Regular cardiac myocyte (primary cell): ENCODE results near the gene GFRA4. TPM values are rescaled to one million over a fixed set of nuclear protein-coding genes. Genes with fewer than 3 reads are reported as not detected.

ENCODE experiments used
- total RNA-seq: library from RNA; depleted of rRNA; stranded (reverse); fragments of >200 nt; gene quantifications from 2 replicates; pipeline ENCODE4 v1.2.3, GENCODE V29; 2014

Gene GFRA4, protein sequence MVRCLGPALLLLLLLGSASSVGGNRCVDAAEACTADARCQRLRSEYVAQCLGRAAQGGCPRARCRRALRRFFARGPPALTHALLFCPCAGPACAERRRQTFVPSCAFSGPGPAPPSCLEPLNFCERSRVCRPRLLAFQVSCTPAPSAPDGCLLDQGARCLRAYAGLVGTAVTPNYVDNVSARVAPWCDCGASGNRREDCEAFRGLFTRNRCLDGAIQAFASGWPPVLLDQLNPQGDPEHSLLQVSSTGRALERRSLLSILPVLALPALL
- not detected in 2 replicates for total RNA-seq

GRCh38 chr20:3663031-3663701, at the start of gene GFRA4:
Gene GFRA4, minus strand, starts transcription at chr20:3663399. Its CDS starts 0 bp downstream, at chr20:3663399.

GRCh38 chr20:3712279-3712873, 49.2 kb upstream of the GFRA4 start, which contains the start of gene SIGLEC1:
Gene SIGLEC1, minus strand, starts transcription at chr20:3712600. Its CDS starts 5,472 bp downstream, at chr20:3707128.

DNA sequence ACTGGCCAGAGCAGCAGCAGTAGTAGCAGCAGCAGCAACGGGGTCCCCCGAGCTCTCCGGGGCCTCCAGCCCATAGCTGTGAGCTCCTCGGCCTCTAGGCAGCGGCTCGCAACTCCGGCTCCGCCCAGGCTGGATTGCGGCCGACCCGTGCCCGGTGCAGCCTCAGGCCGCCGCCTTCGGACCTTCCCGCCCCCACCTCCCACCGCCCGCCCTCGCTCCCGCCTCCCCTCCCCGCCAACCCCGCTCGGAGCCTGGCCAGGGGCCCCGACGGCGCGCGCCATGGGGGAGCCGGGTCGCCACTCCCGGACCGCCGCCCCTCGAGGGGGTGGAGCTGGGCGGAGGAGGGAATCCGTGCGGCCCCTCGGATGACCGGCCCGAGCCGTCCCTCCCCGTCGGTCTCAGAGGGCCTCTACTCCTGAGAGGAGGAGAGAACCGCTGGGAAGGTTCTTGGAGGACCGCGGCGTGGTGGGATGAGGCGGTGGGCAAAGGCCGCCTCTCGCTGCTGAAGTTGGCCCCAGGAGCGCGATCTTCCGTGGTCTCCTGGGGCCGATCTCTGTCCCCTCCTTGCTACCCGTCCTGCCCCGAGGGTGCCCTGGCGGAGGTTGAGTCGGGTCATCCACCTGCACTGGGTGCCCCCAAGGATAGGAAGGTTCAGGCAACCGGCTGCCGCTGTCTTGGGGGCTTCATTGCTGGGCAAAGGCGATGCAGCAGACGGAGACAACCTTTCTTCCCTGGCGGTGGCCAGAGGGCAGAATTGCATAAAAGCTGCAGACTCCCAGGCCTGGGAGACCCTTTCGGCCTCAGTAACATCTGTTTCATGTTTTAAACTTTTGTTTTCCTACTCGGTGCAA, 19.0 kb upstream of the GFRA4 start, which contains the start of gene ADAM33:
Gene ADAM33 (minus strand): TSS at position 80 of the 851 bp plus-strand sequence. CDS start 6 bp downstream, at position 74.

Other genes with a start within 250 kb of the GFRA4 start
- gene ATRN, start 192.4 kb downstream of the GFRA4 start, total RNA-seq = 30.7 and 49.0 TPM in 2 replicates
- 1.2 and 1.7 TPM in 2 replicates for gene ADAM33, start 18.6 kb upstream of the GFRA4 start, total RNA-seq
- under 0.01 TPM in 1 of 2 replicates, not detected in the other for gene SIGLEC1, start 49.2 kb upstream of the GFRA4 start, total RNA-seq
- 0.28 TPM in 1 of 2 replicates, not detected in the other for gene HSPA12B, start 69.3 kb upstream of the GFRA4 start, total RNA-seq
- 11.3 and 30.1 TPM in 2 replicates for gene ADISSP, start 104.4 kb upstream of the GFRA4 start, total RNA-seq
- under 0.01 and 0.19 TPM in 2 replicates for gene SPEF1, start 118.0 kb upstream of the GFRA4 start, total RNA-seq
- gene CENPB, start 123.3 kb upstream of the GFRA4 start, total RNA-seq = 102 and 179 TPM in 2 replicates
- gene CDC25B, start 132.9 kb upstream of the GFRA4 start, total RNA-seq = 7.9 and 21.5 TPM in 2 replicates
- gene AP5S1, start 157.1 kb upstream of the GFRA4 start, total RNA-seq = 12.1 and 18.6 TPM in 2 replicates
- gene MAVS, start 183.4 kb upstream of the GFRA4 start, total RNA-seq = 11.3 and 19.4 TPM in 2 replicates
- gene PANK2, start 226.0 kb upstream of the GFRA4 start, total RNA-seq = 60.0 and 63.1 TPM in 2 replicates